Ovary (tissue), 9 donors: ENCODE data around the gene MN1. TPM values are rescaled to one million over a fixed set of nuclear protein-coding genes. Genes with fewer than 3 reads are reported as not detected.
A peak's percentile ranks its signal among the peaks of the same experiment; 100 is the strongest.

Experiments used
- DNase-seq, 5 donors: peaks; one replicate each; pipeline ENCODE4 v3.0.0-alpha.2; 2019 to 2020
- H3K27ac ChIP-seq, 2 donors: fragments of 200-600 bp; one replicate each; pipeline versions ENCODE4 v1.5.1 to v1.8.0; 2019 to 2022
- H3K27me3 ChIP-seq: fragments of 200-600 bp; one replicate; pipeline ENCODE4 v1.8.0; 2022
- H3K36me3 ChIP-seq: fragments of 200-600 bp; sonication (generic); one replicate; pipeline ENCODE4 v1.5.1; 2019
- H3K4me1 ChIP-seq: one replicate; pipeline ENCODE4 v1.8.1; 2013; ENCODE audit warnings: mild to moderate bottlenecking, moderate library complexity; ENCODE audit not compliant: insufficient read depth
- H3K4me3 ChIP-seq: fragments of 200-600 bp; sonication (generic); one replicate; pipeline ENCODE4 v1.5.1; 2017
- H3K9me3 ChIP-seq, 2 donors: fragments of 200-600 bp in 1 of 2; sonication (generic) in 1 of 2; one replicate each; pipeline versions ENCODE4 v1.5.1 to v1.8.1; 2013 to 2019; ENCODE audit warnings: mild to moderate bottlenecking in 1 of 2, moderate library complexity in 1 of 2
- EP300 ChIP-seq: sonication (generic); formaldehyde crosslinking; IDR thresholded peaks from one replicate; pipeline ENCODE4 v1.6.1; 2017; ENCODE audit warnings: antibody characterized with exemption
- POLR2A ChIP-seq: fragments of 450-650 bp; IDR thresholded peaks from one replicate; pipeline ENCODE4 v1.6.1; 2017; ENCODE audit warnings: antibody characterized with exemption, mild to moderate bottlenecking, moderate library complexity
- WGBS, 3 donors: extraction: QIAGEN DNeasy Blood & Tissue Kit in 1 of 3; methylation state at CpG; one replicate each; pipeline versions ENCODE4 v1.1.5 to v1.1.7; 2013 to 2017; 5-methylcytosine and 5-hydroxymethylcytosine counted together
- intact Hi-C, 4 donors: fragments of 100-400 bp; cut with DNase I; formaldehyde crosslinking; loops; one replicate each; pipeline versions ENCODE4 v1.11.0 to v1.15.1; 2022 to 2023
- polyA plus RNA-seq, 2 donors: library from polyadenylated mRNA; stranded (reverse); fragments of 200-250 nt in 1 of 2; fragments of 350-450 nt in 1 of 2; fragmentation: Illumina TruSeq in 1 of 2; extraction: RNeasy Lipid Tissue Mini Kit (QIAGEN cat#74804) in 1 of 2; gene quantifications; one replicate each; pipeline ENCODE4 v1.2.3, GENCODE V29; 2013 to 2014
- total RNA-seq, 7 donors: library from RNA; depleted of rRNA in 2 of 7; stranded (reverse); fragments of >200 nt in 2 of 7; fragmentation: NEBNext Ultra II Directional in 3 of 7; extraction: Animal tissue kit (Norgen Biotek cat#: 25700) in 3 of 7; gene quantifications; one replicate each; pipeline versions ENCODE4 v1.1.0 to v1.2.4, GENCODE V29; 2016 to 2023
- TF ChIP-seq, protein P1 (sequence below), 3 donors: fragments of 450-650 bp in 2 of 3; fragments of 200-600 bp in 1 of 3; IDR thresholded peaks; one replicate each; pipeline versions ENCODE4 v1.5.1 to v1.8.0; 2016 to 2022; ENCODE audit warnings: antibody characterized with exemption in 3 of 3, mild to moderate bottlenecking in 1 of 3
- donor health status: DM: no; HTN: no; CAD: no; lungs with moderate emphysema.
- donor health status: DM: no; HTN: no; CAD: no.
- donor health status: Bipolar disorder and iron deficiency.
- donor health status: DM: yes; HTN: yes; CAD: no.
- donor health status: DM: no; HTN: no; CAD: no.
- donor health status: DM: yes; HTN: yes; CAD: no.

The MN1 gene
- total and polyA plus RNA-seq, 9 donors = 6.7 to 33.5 (median 13.4) TPM

DNA sequence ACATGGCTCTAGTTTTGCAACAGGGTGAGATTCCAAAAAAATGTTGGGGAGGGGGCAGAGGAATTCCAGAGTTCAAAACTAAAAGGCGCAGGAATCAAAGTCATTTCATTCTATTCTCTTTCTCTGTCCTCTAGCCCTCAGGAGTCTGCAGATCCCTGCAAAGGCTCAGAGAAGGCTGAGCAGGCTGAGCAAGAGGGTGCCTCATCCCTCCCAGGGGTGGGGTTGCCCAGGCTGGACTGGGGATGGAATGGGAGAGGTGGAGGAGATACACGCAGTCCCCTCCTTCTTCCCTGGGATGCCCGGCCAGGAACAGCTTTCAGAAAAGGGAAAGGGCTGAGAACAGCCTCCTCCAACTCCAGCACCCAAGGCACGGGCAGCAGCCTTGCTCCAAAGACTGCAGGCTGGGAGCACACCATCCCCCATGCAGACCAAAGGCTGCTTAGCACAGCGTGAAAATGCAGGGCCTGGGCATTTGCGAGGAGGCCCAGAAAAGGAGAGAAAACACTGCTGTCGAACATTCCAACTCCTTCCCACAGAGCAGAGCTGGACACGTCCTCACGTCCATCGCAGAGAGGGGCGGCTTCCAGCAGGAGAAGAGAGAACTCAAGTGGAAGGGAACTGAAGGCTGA is 51.8 kb downstream of the MN1 start:
- DNase-seq = peak in 3 of 5 donors; percentile 46 to 57 (median 57)
- H3K4me1 ChIP-seq = peaks cover 17% of the 10 kb centered on the region
- H3K27ac ChIP-seq = peak overlapping the region; percentile 70 to 79
- no peaks in the 10 kb centered on the region for H3K27me3 ChIP-seq
- H3K4me3 ChIP-seq = no peak overlapping the region
- 14 to 27% (median 22%) methylated on average over 11 of the region's 11 CpGs for WGBS, 3 donors
- no peaks in the 10 kb centered on the region for H3K36me3 ChIP-seq
- intact Hi-C loops = no loop called here
- TF ChIP-seq POLR2A = no peak
- TF ChIP-seq, protein P1, sequence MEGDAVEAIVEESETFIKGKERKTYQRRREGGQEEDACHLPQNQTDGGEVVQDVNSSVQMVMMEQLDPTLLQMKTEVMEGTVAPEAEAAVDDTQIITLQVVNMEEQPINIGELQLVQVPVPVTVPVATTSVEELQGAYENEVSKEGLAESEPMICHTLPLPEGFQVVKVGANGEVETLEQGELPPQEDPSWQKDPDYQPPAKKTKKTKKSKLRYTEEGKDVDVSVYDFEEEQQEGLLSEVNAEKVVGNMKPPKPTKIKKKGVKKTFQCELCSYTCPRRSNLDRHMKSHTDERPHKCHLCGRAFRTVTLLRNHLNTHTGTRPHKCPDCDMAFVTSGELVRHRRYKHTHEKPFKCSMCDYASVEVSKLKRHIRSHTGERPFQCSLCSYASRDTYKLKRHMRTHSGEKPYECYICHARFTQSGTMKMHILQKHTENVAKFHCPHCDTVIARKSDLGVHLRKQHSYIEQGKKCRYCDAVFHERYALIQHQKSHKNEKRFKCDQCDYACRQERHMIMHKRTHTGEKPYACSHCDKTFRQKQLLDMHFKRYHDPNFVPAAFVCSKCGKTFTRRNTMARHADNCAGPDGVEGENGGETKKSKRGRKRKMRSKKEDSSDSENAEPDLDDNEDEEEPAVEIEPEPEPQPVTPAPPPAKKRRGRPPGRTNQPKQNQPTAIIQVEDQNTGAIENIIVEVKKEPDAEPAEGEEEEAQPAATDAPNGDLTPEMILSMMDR (IDR thresholded peaks at IDR 0.05) = no peak
- TF ChIP-seq EP300 = no peak
- H3K9me3 ChIP-seq = no peaks in the 10 kb centered on the region

DNA sequence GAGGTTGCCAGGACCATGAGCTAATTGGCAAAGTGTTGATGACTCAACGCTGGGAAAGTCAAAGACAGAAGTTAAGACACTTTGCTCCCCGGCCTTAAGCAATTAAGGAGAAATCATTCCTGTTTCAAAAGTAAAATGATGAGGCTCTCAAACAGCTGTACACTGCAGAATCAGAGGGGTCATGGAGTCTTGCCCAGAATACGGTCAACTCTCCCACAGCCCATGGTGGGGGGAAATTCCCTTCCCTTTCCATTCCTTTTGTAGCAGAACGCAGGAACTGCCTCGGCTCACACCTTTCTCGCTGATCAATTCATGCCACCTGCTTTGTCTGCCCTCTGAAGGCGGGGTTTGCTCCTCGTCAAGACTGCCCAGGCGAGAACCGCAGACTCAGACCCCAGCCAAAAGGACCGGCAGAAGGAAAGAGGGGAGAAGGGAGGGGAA is 52.8 kb downstream of the MN1 start:
- Histone ChIP-seq H3K27me3 (no peaks in the 10 kb centered on the region), H3K27ac (peak overlapping the region; percentile 70 to 79), H3K4me1 (peaks cover 15% of the 10 kb centered on the region), H3K36me3 (no peaks in the 10 kb centered on the region), H3K4me3 (no peak overlapping the region), H3K9me3 (no peaks in the 10 kb centered on the region)
- DNase-seq = peak; percentile 52 to 67 (median 62)
- WGBS, 3 donors = 7 to 14% (median 7%) methylated on average over 11 of the region's 11 CpGs
- intact Hi-C loops = no loop called here
- TF ChIP-seq POLR2A = no peak

DNA sequence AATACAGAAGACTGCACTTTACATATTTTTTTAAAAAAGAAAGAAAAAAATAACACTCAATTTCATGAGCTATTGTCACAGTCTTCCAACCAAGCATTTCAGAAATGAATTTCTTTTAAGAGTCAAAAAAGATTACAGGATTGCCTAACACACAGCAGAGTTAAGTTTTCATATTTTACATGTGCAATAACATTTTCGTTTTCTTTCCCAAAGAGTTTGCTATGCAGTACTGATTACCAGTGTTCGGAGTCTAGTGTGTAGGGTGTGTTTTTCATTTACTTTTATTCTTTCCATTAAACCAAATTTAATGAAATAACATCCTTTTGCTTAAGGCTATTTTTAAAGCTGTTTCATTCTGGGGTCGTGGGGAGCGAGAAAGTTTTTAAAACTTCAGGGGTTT is 53.2 kb downstream of the MN1 start:
- Histone ChIP-seq H3K27me3 (no peaks in the 10 kb centered on the region), H3K9me3 (no peaks in the 10 kb centered on the region), H3K4me3 (no peak overlapping the region), H3K36me3 (no peaks in the 10 kb centered on the region), H3K4me1 (peaks cover 13% of the 10 kb centered on the region), H3K27ac (peak overlapping the region in 1 of 2 donors; percentile 79)
- no peak for DNase-seq
- TF ChIP-seq EP300 = no peak
- no peak for TF ChIP-seq POLR2A
- TF ChIP-seq, protein P1 (IDR thresholded peaks at IDR 0.05) = no peak
- 5 to 9% (median 8%) methylated on average over 4 of the region's 4 CpGs for WGBS, 3 donors
- intact Hi-C loops = no loop called here

DNA sequence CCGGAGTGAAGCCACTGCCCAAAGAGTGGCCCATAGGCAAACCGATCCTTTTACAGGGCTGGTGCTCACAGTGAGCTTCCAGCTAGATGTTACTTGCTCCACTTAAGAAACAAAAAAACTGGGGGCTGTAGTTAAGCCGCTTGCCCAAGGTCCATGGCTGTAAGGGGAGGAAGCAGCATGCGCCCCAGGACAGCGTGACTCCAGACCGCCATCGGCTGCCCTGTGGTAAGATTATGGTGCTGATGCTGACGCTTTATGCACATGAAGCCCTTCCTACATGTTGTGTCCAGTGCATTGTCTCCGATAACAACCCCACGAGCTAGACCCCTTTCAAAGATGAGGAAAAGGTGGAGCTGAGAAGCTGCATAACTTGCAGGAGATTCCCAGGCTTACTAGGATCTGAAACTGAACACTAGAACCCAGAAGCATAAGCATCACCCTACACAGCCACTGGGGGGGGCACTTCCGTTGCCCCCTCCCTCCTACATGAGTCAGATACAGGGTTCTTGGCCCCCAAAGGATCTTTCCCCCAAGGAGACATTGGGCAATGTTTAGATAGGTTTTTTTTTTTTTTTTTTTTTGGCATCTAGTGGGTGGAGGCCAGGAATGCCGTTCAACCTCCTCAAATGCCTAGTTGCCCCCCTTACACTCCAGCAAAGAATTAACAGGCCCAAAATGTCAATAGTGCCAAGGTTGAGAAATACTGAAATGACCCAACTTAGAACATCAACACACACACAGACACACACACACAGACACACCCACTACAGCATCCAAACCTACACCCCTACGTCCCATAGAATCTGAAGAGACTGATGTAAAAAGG is 53.9 kb downstream of the MN1 start:
- intact Hi-C loops = no loop called here
- WGBS, 3 donors = 74 to 81% (median 79%) methylated on average over 13 of the region's 13 CpGs
- TF ChIP-seq, protein P1 (IDR thresholded peaks at IDR 0.05) = peak in 1 of 3 donors; percentile 41
- no peak for TF ChIP-seq EP300
- DNase-seq = peak in 1 of 5 donors; percentile 52
- Histone ChIP-seq H3K9me3 (no peaks in the 10 kb centered on the region), H3K27me3 (no peaks in the 10 kb centered on the region), H3K27ac (peak overlapping the region in 1 of 2 donors; percentile 79), H3K36me3 (no peaks in the 10 kb centered on the region), H3K4me1 (peaks cover 8% of the 10 kb centered on the region), H3K4me3 (no peak overlapping the region)

DNA sequence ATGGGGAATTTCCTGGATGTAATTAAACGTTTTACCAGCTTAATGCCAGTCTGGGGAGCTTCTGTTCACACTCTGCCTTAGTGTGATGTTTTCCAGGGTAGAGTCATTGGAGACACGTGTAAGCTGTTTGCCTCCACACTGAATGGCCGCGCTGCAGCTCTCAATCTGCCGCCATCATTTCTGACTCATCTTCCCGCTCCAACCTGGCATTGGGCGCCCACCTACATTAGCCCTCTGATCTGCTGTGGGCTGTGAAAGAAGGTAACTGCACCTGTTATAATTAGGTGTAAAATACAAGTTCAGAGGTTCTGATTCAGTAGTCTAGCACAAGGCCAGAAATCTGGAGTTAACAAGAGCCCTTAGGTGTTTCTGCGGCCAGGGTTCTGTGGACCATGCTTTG is 54.6 kb downstream of the MN1 start:
- H3K4me3 ChIP-seq = no peak overlapping the region
- intact Hi-C loops = no loop called here
- no peaks in the 10 kb centered on the region for H3K27me3 ChIP-seq
- H3K36me3 ChIP-seq = no peaks in the 10 kb centered on the region
- TF ChIP-seq POLR2A (no peak), EP300 (no peak)
- TF ChIP-seq, protein P1 (IDR thresholded peaks at IDR 0.05) = no peak
- no peaks in the 10 kb centered on the region for H3K9me3 ChIP-seq
- H3K4me1 ChIP-seq = peaks cover 8% of the 10 kb centered on the region
- H3K27ac ChIP-seq = no peak overlapping the region
- no peak for DNase-seq
- WGBS, 3 donors = 91 to 94% (median 92%) methylated on average over 8 of the region's 8 CpGs
